Keratinocyte (primary cell): ENCODE measurements around the gene AGO3.

ENCODE experiments used
- CTCF ChIP-seq, 3 experiments: IDR thresholded peaks in 1 of 3; conservative IDR thresholded peaks in 1 of 3; optimal IDR thresholded peaks in 1 of 3; 2 replicates in 2 of 3; 3 replicates in 1 of 3; pipeline versions ENCODE3 to v1.5.1; 2011; ENCODE audit warnings: low read length in 3 of 3, mild to moderate bottlenecking in 3 of 3, moderate library complexity in 2 of 3, control low read depth in 1 of 3, inconsistent platforms in 1 of 3; ENCODE audit not compliant: insufficient read depth in 2 of 3; ENCODE audit errors: extremely low read depth in 1 of 3
- EZH2 ChIP-seq: IDR thresholded peaks from one replicate; pipeline ENCODE4 v1.6.1; 2012; ENCODE audit warnings: inconsistent platforms, mild to moderate bottlenecking, low read length, moderate library complexity

- TF ChIP-seq CTCF (optimal IDR thresholded peaks at IDR 0.05 in 1 of 3, IDR thresholded peaks at IDR 0.05 in 1 of 3, conservative IDR thresholded peaks at IDR 0.05 in 1 of 3; ENCODE audit: extremely low read depth in 1 of 3, insufficient read depth in 2 of 3, low read length in 3 of 3), result no peak
- TF ChIP-seq EZH2, result no peak
Observed at GRCh38 chr1:35894656-35895055, 36.2 kb upstream of the AGO3 start.
